Measurements from ENCODE around the gene OXCT1. TPM values are rescaled to one million over a fixed set of nuclear protein-coding genes. Genes with fewer than 3 reads are reported as not detected.

The OXCT1 gene
- total RNA-seq, 1 experiment from 2014 or later: 48.6 TPM

- POLR2A ChIA-PET: interaction anchor here (1.1 kb wide), 1 partner anchor 9 kb away, joined by 5 read pairs; no protein-coding TSS in a partner anchor
- no TSS peak for BruUV-seq (replicated peaks)
These were observed 35.7 kb downstream of the OXCT1 start for GRCh38 chr5:41834506-41834905.

GRCh38 chr5:41832430-41832829, 37.8 kb downstream of the OXCT1 start:
- no peaks in the 10 kb centered on the region for H3K27me3 Mint-ChIP-seq (ENCODE audit: insufficient read depth, unreplicated experiment)
- no peaks in the 10 kb centered on the region for H3K9me3 Mint-ChIP-seq (ENCODE audit: unreplicated experiment)
- H3K27ac Mint-ChIP-seq (ENCODE audit: low read depth, unreplicated experiment): no peak overlapping the region
- peaks cover 37% of the 10 kb centered on the region for H3K36me3 Mint-ChIP-seq (ENCODE audit: insufficient read depth, unreplicated experiment)
- H3K4me3 Mint-ChIP-seq (ENCODE audit: unreplicated experiment): no peak overlapping the region
- H3K4me1 Mint-ChIP-seq (ENCODE audit: insufficient read depth, unreplicated experiment): no peaks in the 10 kb centered on the region
- ChIA-PET POLR2A (no interaction called here), CTCF (interaction anchor here (0.6 kb wide), 1 partner anchor 1076 kb away, joined by 3 read pairs; no protein-coding TSS in a partner anchor)
- no peak for DNase-seq (ENCODE audit: unreplicated experiment)
- BruUV-seq (replicated peaks): no TSS peak
- TF ChIP-seq, protein P1, sequence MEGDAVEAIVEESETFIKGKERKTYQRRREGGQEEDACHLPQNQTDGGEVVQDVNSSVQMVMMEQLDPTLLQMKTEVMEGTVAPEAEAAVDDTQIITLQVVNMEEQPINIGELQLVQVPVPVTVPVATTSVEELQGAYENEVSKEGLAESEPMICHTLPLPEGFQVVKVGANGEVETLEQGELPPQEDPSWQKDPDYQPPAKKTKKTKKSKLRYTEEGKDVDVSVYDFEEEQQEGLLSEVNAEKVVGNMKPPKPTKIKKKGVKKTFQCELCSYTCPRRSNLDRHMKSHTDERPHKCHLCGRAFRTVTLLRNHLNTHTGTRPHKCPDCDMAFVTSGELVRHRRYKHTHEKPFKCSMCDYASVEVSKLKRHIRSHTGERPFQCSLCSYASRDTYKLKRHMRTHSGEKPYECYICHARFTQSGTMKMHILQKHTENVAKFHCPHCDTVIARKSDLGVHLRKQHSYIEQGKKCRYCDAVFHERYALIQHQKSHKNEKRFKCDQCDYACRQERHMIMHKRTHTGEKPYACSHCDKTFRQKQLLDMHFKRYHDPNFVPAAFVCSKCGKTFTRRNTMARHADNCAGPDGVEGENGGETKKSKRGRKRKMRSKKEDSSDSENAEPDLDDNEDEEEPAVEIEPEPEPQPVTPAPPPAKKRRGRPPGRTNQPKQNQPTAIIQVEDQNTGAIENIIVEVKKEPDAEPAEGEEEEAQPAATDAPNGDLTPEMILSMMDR (IDR thresholded peaks at IDR 0.05; ENCODE audit: unreplicated experiment): no peak
- intact Hi-C loops (cut with micrococcal nuclease): no loop called here

More at GRCh38 chr5:41834506-41834905, 35.7 kb downstream of the OXCT1 start:
- TF ChIP-seq, protein P1 (IDR thresholded peaks at IDR 0.05; ENCODE audit: unreplicated experiment): no peak
- peak overlapping the region; percentile 33 for H3K27ac Mint-ChIP-seq (ENCODE audit: low read depth, unreplicated experiment)
- CTCF ChIA-PET: interaction anchor here (0.6 to 1.9 kb wide), 2 partner anchors 8 to 112 kb away, joined by 4 to 8 read pairs; no protein-coding TSS in a partner anchor
- no peaks in the 10 kb centered on the region for H3K27me3 Mint-ChIP-seq (ENCODE audit: insufficient read depth, unreplicated experiment)
- DNase-seq (ENCODE audit: unreplicated experiment): no peak
- no peak overlapping the region for H3K4me3 Mint-ChIP-seq (ENCODE audit: unreplicated experiment)
- H3K9me3 Mint-ChIP-seq (ENCODE audit: unreplicated experiment): no peaks in the 10 kb centered on the region
- no peaks in the 10 kb centered on the region for H3K4me1 Mint-ChIP-seq (ENCODE audit: insufficient read depth, unreplicated experiment)
- intact Hi-C loops (cut with micrococcal nuclease): no loop called here
- peaks cover 50% of the 10 kb centered on the region for H3K36me3 Mint-ChIP-seq (ENCODE audit: insufficient read depth, unreplicated experiment)

DNA sequence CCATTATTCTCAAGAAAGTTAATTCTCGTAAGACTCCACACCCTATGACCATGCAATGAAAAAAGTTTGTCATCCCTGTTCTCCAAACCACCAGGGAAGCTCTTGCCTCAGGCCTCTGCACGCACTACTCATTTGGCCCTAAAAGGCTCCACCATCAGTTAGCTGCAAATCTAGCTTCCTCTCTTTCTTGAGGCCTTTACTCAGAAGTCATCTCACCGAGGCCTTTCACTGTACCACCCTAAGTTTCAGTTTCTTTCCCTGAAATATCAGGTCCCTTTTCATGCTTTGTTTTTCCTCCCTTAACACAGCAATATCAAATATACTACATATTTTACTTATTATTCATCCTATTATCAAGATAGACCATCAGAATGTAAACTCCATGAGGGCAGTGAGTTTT, 39.1 kb downstream of the OXCT1 start:
- Mint-ChIP-seq H3K27me3 (ENCODE audit: insufficient read depth, unreplicated experiment) (no peaks in the 10 kb centered on the region), H3K4me1 (ENCODE audit: insufficient read depth, unreplicated experiment) (no peaks in the 10 kb centered on the region), H3K4me3 (ENCODE audit: unreplicated experiment) (no peak overlapping the region), H3K36me3 (ENCODE audit: insufficient read depth, unreplicated experiment) (peaks cover 33% of the 10 kb centered on the region), H3K9me3 (ENCODE audit: unreplicated experiment) (no peaks in the 10 kb centered on the region), H3K27ac (ENCODE audit: low read depth, unreplicated experiment) (no peak overlapping the region)
- POLR2A ChIA-PET: interaction anchor here (0.5 kb wide), 1 partner anchor 1074 kb away, joined by 3 read pairs; no protein-coding TSS in a partner anchor
- BruUV-seq (replicated peaks): no TSS peak
- TF ChIP-seq, protein P1 (IDR thresholded peaks at IDR 0.05; ENCODE audit: unreplicated experiment): no peak
- CTCF ChIA-PET: interaction anchor here (0.5 to 1.7 kb wide), 4 partner anchors 12 to 1144 kb away, joined by 3 to 4 read pairs (median 3); no protein-coding TSS in a partner anchor
- intact Hi-C loops (cut with micrococcal nuclease): no loop called here
- no peak for DNase-seq (ENCODE audit: unreplicated experiment)

GRCh38 chr5:41827792-41828191, 42.4 kb downstream of the OXCT1 start:
- CTCF ChIA-PET: interaction anchor here (0.6 to 3.3 kb wide), 4 partner anchors 16 to 144 kb away, joined by 3 to 9 read pairs (median 4); no protein-coding TSS in a partner anchor
- POLR2A ChIA-PET: interaction anchor here (0.6 kb wide), 2 partner anchors 19 to 90 kb away, joined by 3 read pairs; no protein-coding TSS in a partner anchor
- TF ChIP-seq, protein P1 (IDR thresholded peaks at IDR 0.05; ENCODE audit: unreplicated experiment): no peak
- Mint-ChIP-seq H3K9me3 (ENCODE audit: unreplicated experiment) (no peaks in the 10 kb centered on the region), H3K27me3 (ENCODE audit: insufficient read depth, unreplicated experiment) (no peaks in the 10 kb centered on the region), H3K27ac (ENCODE audit: low read depth, unreplicated experiment) (no peak overlapping the region), H3K36me3 (ENCODE audit: insufficient read depth, unreplicated experiment) (peaks cover 25% of the 10 kb centered on the region), H3K4me1 (ENCODE audit: insufficient read depth, unreplicated experiment) (no peaks in the 10 kb centered on the region), H3K4me3 (ENCODE audit: unreplicated experiment) (no peak overlapping the region)
- intact Hi-C loops (cut with micrococcal nuclease): no loop called here
- no peak for DNase-seq (ENCODE audit: unreplicated experiment)
- no TSS peak for BruUV-seq (replicated peaks)
